GM12892 (cell line): Measurements from ENCODE around the gene GTPBP4.

Experiments used
- DNase-seq: peaks from one replicate; pipeline ENCODE4 v3.0.0; 2011; ENCODE audit not compliant: insufficient read length
- FAIRE-seq: peaks from 2 replicates; lab custom pipeline; 2011; peaks lifted over from hg19 to GRCh38; lab: Jason Lieb, UNC
- POLR2A ChIP-seq: IDR thresholded peaks from 2 replicates; pipeline ENCODE4 v1.6.1; 2011; ENCODE audit warnings: low read depth, low read length, control low read depth
- POLR2AphosphoS5 ChIP-seq: IDR thresholded peaks from 2 replicates; pipeline ENCODE4 v1.6.1; 2011; ENCODE audit warnings: low read depth, low read length, control low read depth
- TAF1 ChIP-seq: IDR thresholded peaks from 2 replicates; pipeline ENCODE4 v1.6.1; 2011; ENCODE audit warnings: low read depth, mild to moderate bottlenecking, control low read depth, low read length, borderline replicate concordance

Gene GTPBP4

DNA sequence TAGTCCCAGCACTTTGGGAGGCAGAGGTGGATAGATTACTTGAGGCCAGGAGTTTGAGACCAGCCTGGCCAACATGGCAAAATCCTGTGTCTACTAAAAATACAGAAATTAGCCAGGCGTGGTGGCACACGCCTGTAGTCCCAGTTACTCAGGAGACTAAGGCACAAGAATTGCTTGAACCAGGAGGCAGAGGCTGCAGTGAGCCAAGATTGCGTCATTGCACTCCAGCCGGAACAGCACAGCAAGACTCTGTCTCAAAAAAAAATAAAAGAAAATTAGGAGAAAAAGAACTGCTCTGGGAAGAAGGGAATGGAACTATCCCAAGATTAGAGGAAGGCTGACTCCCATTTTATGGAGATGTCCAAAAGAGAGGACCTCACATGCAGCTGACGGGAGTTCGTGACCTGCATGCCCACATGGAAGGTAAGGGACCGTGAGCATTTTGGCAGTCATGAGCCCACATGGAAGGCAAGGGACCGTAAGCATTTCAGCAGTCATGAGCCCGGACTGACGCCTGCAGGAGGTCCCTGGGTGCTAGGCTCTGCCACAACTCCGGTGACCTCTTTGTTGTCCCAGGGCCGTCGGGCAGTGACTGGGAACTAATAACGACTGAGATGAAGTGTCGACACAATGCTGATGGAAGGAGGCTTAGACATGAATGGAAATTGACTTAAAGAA is 18.6 kb upstream of the GTPBP4 start:
- FAIRE-seq (no peak), DNase-seq (no peak)
- TF ChIP-seq TAF1 (no peak), POLR2AphosphoS5 (no peak), POLR2A (no peak)

- TF ChIP-seq POLR2AphosphoS5 (no peak), TAF1 (no peak), POLR2A (no peak)
- FAIRE-seq (no peak), DNase-seq (no peak)
These were observed 17.7 kb upstream of the GTPBP4 start for GRCh38 chr10:970311-971149.

GRCh38 chr10:971150-971542 is 17.1 kb upstream of the GTPBP4 start:
- no peak for TF ChIP-seq TAF1
- TF ChIP-seq POLR2A, result no peak
- TF ChIP-seq POLR2AphosphoS5, result no peak
- FAIRE-seq (no peak), DNase-seq (no peak)

DNA sequence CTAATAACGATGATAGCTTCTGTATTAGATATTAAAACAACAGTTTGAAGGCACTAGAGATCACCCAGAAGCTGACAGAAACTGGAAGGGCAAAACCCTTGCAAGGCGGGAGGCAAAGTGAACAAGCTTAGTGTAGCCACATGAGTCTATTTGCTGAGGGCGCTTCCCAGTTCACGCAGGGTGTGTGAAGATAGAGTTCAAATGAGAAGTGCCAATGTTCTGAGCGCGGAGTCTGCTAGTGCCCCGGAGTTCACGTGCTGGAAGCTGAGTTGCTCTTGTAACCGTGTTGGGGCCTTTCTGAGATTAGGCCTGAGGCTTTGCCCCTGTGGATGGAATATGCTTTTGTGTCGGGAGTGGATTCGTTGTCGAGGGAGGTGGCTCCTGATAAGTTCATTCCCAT is 16.6 kb upstream of the GTPBP4 start:
- FAIRE-seq (no peak), DNase-seq (no peak)
- TF ChIP-seq POLR2AphosphoS5 (no peak), POLR2A (no peak), TAF1 (no peak)

DNA sequence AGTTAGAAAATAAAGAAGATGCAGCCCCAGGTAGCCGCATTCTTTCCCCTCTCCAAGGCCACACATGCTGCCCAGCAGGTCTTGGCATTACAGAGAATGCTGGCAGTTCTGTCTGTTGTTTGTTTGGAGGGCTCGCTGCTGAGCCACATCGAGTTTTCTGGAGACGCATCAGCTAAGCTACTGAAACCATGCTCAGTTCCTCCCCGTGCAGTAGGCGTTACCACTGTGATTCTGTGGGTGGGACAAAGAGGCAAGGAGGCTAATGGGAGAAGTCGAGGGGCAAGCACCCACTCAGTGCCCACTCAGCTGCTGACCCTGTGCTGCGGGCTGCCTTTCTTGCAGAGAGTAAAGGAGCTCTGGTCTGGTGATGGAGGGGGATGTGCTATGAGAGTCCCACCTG is 15.5 kb upstream of the GTPBP4 start:
- FAIRE-seq (no peak), DNase-seq (no peak)
- TF ChIP-seq POLR2A, result no peak
- no peak for TF ChIP-seq POLR2AphosphoS5
- TF ChIP-seq TAF1, result no peak

- TF ChIP-seq POLR2AphosphoS5 (no peak), POLR2A (no peak), TAF1 (no peak)
- FAIRE-seq (no peak), DNase-seq (no peak)
These were observed 14.0 kb upstream of the GTPBP4 start for GRCh38 chr10:974038-974784.

DNA sequence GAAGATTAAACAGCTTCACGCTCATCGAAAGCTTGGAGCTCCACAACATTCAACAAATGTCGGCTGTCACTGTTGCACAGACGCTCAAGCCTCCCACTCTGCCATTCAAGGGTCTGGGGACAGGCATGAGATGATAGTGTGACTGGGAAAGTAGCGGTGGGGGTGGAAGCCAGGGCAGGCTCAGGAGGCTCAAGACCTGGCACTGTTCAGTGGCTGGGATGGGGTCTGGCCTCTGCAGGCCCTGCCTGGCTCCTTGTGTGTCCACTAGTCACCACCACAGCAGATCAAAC is 13.5 kb upstream of the GTPBP4 start:
- DNase-seq (no peak), FAIRE-seq (no peak)
- TF ChIP-seq POLR2A, result no peak
- TF ChIP-seq TAF1, result no peak
- TF ChIP-seq POLR2AphosphoS5, result no peak

GRCh38 chr10:976316-976715 is 11.9 kb upstream of the GTPBP4 start:
- DNase-seq, result no peak
- TF ChIP-seq POLR2AphosphoS5 (no peak), POLR2A (no peak), TAF1 (no peak)
- FAIRE-seq, result no peak

- no peak for FAIRE-seq
- TF ChIP-seq TAF1 (no peak), POLR2AphosphoS5 (no peak), POLR2A (no peak)
- DNase-seq, result no peak
These were observed 9.3 kb upstream of the GTPBP4 start for GRCh38 chr10:978826-979421.

DNA sequence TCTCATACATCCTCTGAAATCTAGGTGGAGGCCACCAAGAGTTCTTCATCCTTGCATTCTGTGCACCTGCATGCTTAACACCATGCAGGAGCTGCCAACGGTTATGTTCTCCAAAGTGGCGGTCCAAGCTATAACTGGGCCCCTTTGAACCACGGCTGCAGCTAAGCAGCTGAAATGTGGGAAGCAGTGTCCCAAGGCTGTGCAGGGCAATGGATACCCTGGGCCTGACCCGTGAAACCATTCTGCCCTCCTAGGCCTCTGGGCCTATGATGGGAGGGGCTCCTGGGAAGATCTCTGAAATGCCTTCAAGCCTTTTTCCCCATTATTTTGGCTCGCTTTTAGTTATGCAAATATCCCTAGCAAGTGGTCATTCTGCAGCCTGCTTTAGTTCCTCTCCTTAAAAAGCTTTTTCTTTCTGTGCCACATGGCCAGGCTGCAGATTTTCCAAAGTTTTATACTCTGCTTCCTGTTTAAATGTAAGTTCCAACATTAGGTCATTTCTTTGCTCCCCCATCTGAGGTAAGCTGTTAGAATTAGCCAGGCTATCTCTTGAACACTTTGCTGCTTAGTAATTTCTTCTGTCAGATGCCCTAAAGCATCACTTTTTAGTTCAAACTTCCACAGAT is 7.7 kb upstream of the GTPBP4 start:
- FAIRE-seq (no peak), DNase-seq (no peak)
- no peak for TF ChIP-seq TAF1
- TF ChIP-seq POLR2A, result no peak
- TF ChIP-seq POLR2AphosphoS5, result no peak

DNA sequence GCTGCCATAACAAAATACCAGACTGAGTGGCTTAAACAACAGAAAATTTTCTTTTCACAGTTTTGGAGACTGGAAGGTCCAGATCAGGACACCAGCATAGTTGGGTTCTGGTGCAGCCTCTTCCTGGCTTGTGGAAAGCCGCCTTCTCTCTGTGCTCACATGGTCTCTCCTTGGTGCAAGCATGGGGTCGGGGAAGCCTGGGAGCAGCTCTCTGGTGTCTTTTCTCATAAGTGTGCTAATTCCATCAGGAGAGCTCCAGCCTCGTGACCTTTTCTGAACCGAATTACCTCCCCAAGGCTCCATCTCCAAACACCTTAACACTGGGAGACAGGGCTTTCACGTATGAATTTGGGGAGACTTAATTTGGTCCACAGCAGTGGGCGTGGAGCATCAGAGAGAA is 4.8 kb upstream of the GTPBP4 start:
- no peak for FAIRE-seq
- DNase-seq, result no peak
- TF ChIP-seq POLR2A (no peak), TAF1 (no peak), POLR2AphosphoS5 (no peak)
